SK-N-SH treated with all-trans-retinoic acid at 6 μM for 48 hours (cell line): ENCODE measurements around the gene ADPGK.
"Not testable (repeated sequence)": the region's sequence is repeated elsewhere in the genome, so short reads cannot be mapped to it uniquely, and the experiment has no call there.

Experiments used
- ATAC-seq: fragments of 200-7000 bp; cut with Tn5 transposase; 3 replicates; pipeline ENCODE4 v1.9.1; 2020; ENCODE audit warnings: mild to moderate bottlenecking, moderate library complexity
- ARNTL ChIP-seq: fragments of 450-650 bp; formaldehyde crosslinking; IDR thresholded peaks from 2 replicates; pipeline ENCODE4 v1.5.0; 2020; ENCODE audit warnings: low read depth, mild to moderate bottlenecking, moderate library complexity, borderline replicate concordance
- BACH2 ChIP-seq: fragments of 250-450 bp; sonication (Bioruptor Pico); IDR thresholded peaks from 2 replicates; pipeline ENCODE4 v1.9.0; 2021; ENCODE audit warnings: mild to moderate bottlenecking, borderline replicate concordance
- CSDC2 ChIP-seq: fragments of 250-450 bp; sonication (Bioruptor Pico); IDR thresholded peaks from 2 replicates; pipeline ENCODE4 v1.5.0; 2020; ENCODE audit warnings: mild to moderate bottlenecking, moderate library complexity
- ESRRG ChIP-seq: fragments of 250-450 bp; sonication (Bioruptor Pico); IDR thresholded peaks from 2 replicates; pipeline ENCODE4 v1.6.1; 2021; ENCODE audit warnings: mild to moderate bottlenecking
- ISL1 ChIP-seq: fragments of 250-450 bp; sonication (Bioruptor Pico); IDR thresholded peaks from 2 replicates; pipeline ENCODE4 v2.1.2; 2022; ENCODE audit warnings: mild to moderate bottlenecking, moderate library complexity
- OSR1 ChIP-seq: fragments of 250-450 bp; sonication (Bioruptor Pico); IDR thresholded peaks from 2 replicates; pipeline ENCODE4 v1.8.0; 2022; ENCODE audit warnings: moderate library complexity, mild to moderate bottlenecking, inconsistent platforms
- PPARA ChIP-seq: fragments of 250-450 bp; sonication (Bioruptor Pico); IDR thresholded peaks from 2 replicates; pipeline ENCODE4 v1.5.0; 2020; ENCODE audit warnings: mild to moderate bottlenecking, borderline replicate concordance
- SNAI2 ChIP-seq: fragments of 250-450 bp; sonication (Bioruptor Pico); IDR thresholded peaks from 2 replicates; pipeline ENCODE4 v1.5.0; 2020; ENCODE audit warnings: mild to moderate bottlenecking, moderate library complexity
- TOX ChIP-seq: fragments of 250-450 bp; sonication (Bioruptor Pico); IDR thresholded peaks from 2 replicates; pipeline ENCODE4 v1.8.0; 2021; ENCODE audit warnings: mild to moderate bottlenecking, moderate library complexity, borderline replicate concordance
- ZC3H10 ChIP-seq: fragments of 250-450 bp; sonication (Bioruptor Pico); IDR thresholded peaks from 2 replicates; pipeline ENCODE4 v1.5.1; 2021; ENCODE audit warnings: mild to moderate bottlenecking, moderate library complexity
- ZFP3 ChIP-seq: fragments of 250-450 bp; sonication (Bioruptor Pico); IDR thresholded peaks from 2 replicates; pipeline ENCODE4 v1.5.0; 2020; ENCODE audit warnings: mild to moderate bottlenecking, moderate library complexity
- ZFP30 ChIP-seq: fragments of 450-650 bp; formaldehyde crosslinking; IDR thresholded peaks from 2 replicates; pipeline ENCODE4 v1.5.0; 2022; ENCODE audit warnings: mild to moderate bottlenecking, moderate library complexity
- ZNF565 ChIP-seq: fragments of 450-650 bp; formaldehyde crosslinking; conservative IDR thresholded peaks from 2 replicates; pipeline ENCODE4 v1.5.0; 2020; ENCODE audit warnings: low read depth, mild to moderate bottlenecking, moderate library complexity
- ZNF70 ChIP-seq: fragments of 450-650 bp; formaldehyde crosslinking; IDR thresholded peaks from 2 replicates; pipeline ENCODE4 v1.5.0; 2020; ENCODE audit warnings: mild to moderate bottlenecking, moderate library complexity
- ZNF8 ChIP-seq: fragments of 450-650 bp; formaldehyde crosslinking; IDR thresholded peaks from 2 replicates; pipeline ENCODE4 v1.5.0; 2020; ENCODE audit warnings: mild to moderate bottlenecking, moderate library complexity
- TF ChIP-seq, protein P1 (sequence below): fragments of 250-450 bp; sonication (Bioruptor Pico); IDR thresholded peaks from 2 replicates; pipeline ENCODE4 v1.8.0; 2021; ENCODE audit warnings: low read depth, mild to moderate bottlenecking, moderate library complexity, borderline replicate concordance
- TF ChIP-seq, protein P2 (sequence below): fragments of 250-450 bp; sonication (Bioruptor Pico); IDR thresholded peaks from 2 replicates; pipeline ENCODE4 v1.5.1; 2021; ENCODE audit warnings: mild to moderate bottlenecking, moderate library complexity
- TF ChIP-seq, protein P3 (sequence below): fragments of 250-450 bp; sonication (Bioruptor Pico); IDR thresholded peaks from 2 replicates; pipeline ENCODE4 v1.8.0; 2020; ENCODE audit warnings: mild to moderate bottlenecking, moderate library complexity, borderline replicate concordance
- TF ChIP-seq, protein P4 (sequence below): fragments of 250-450 bp; sonication (Bioruptor Pico); IDR thresholded peaks from 2 replicates; pipeline ENCODE4 v1.5.1; 2020; ENCODE audit warnings: low read depth, mild to moderate bottlenecking, moderate library complexity
- TF ChIP-seq, protein P5 (sequence below): fragments of 250-450 bp; sonication (Bioruptor Pico); IDR thresholded peaks from 2 replicates; pipeline ENCODE4 v1.5.0; 2020; ENCODE audit warnings: mild to moderate bottlenecking, moderate library complexity

The ADPGK gene

DNA sequence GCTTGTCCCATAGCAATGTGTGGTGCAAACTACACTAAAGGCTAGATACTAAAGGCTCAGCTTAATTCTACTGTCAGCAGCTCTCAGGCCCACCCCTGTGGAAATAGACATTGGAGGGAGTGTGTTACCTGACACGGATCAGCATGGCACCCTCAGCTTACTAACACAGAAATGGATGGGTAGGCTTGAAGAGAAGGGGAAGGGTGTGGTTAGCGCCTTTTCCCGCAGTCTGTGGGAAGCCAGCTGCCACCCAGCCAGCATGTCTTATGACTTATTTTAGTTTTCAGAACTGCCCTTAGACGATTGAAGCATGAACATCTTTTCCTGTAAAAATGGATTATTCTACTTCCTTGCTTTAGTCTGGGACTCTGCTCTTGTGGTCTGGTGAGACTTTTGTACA lies 25.8 kb upstream of the ADPGK start:
- ATAC-seq, result no peak
- TF ChIP-seq ZNF8, result no peak
- TF ChIP-seq, protein P1, sequence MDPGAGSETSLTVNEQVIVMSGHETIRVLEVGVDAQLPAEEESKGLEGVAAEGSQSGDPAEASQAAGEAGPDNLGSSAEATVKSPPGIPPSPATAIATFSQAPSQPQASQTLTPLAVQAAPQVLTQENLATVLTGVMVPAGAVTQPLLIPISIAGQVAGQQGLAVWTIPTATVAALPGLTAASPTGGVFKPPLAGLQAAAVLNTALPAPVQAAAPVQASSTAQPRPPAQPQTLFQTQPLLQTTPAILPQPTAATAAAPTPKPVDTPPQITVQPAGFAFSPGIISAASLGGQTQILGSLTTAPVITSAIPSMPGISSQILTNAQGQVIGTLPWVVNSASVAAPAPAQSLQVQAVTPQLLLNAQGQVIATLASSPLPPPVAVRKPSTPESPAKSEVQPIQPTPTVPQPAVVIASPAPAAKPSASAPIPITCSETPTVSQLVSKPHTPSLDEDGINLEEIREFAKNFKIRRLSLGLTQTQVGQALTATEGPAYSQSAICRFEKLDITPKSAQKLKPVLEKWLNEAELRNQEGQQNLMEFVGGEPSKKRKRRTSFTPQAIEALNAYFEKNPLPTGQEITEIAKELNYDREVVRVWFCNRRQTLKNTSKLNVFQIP, result no peak
- TF ChIP-seq CSDC2 (CRISPR knock-in tag), result no peak
- TF ChIP-seq ISL1 (CRISPR knock-in tag), result no peak
- no peak for TF ChIP-seq ESRRG (CRISPR knock-in tag)
- TF ChIP-seq ZFP30, result no peak
- no peak for TF ChIP-seq TOX (CRISPR knock-in tag)
- TF ChIP-seq, protein P2, sequence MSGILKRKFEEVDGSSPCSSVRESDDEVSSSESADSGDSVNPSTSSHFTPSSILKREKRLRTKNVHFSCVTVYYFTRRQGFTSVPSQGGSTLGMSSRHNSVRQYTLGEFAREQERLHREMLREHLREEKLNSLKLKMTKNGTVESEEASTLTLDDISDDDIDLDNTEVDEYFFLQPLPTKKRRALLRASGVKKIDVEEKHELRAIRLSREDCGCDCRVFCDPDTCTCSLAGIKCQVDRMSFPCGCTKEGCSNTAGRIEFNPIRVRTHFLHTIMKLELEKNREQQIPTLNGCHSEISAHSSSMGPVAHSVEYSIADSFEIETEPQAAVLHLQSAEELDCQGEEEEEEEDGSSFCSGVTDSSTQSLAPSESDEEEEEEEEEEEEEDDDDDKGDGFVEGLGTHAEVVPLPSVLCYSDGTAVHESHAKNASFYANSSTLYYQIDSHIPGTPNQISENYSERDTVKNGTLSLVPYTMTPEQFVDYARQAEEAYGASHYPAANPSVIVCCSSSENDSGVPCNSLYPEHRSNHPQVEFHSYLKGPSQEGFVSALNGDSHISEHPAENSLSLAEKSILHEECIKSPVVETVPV, result no peak
- TF ChIP-seq, protein P3, sequence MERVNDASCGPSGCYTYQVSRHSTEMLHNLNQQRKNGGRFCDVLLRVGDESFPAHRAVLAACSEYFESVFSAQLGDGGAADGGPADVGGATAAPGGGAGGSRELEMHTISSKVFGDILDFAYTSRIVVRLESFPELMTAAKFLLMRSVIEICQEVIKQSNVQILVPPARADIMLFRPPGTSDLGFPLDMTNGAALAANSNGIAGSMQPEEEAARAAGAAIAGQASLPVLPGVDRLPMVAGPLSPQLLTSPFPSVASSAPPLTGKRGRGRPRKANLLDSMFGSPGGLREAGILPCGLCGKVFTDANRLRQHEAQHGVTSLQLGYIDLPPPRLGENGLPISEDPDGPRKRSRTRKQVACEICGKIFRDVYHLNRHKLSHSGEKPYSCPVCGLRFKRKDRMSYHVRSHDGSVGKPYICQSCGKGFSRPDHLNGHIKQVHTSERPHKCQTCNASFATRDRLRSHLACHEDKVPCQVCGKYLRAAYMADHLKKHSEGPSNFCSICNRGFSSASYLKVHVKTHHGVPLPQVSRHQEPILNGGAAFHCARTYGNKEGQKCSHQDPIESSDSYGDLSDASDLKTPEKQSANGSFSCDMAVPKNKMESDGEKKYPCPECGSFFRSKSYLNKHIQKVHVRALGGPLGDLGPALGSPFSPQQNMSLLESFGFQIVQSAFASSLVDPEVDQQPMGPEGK (CRISPR knock-in tag), result no peak
- TF ChIP-seq ARNTL (CRISPR knock-in tag), result no peak

DNA sequence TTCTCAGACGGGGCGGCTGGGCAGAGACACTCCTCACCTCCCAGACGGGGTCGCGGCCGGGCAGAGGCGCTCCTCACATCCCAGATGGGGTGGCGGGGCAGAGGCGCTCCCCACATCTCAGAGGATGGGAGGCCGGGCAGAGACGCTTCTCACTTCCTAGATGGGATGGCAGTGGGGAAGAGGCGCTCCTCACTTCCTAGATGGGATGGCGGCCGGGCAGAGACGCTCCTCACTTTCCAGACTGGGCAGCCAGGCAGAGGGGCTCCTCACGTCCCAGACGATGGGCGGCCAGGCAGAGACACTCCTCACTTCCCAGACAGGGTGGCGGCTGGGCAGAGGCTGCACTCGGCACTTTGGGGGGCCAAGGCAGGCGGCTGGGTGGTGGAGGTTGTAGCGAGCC lies 23.8 kb upstream of the ADPGK start:
- not testable (repeated sequence) for ATAC-seq

DNA sequence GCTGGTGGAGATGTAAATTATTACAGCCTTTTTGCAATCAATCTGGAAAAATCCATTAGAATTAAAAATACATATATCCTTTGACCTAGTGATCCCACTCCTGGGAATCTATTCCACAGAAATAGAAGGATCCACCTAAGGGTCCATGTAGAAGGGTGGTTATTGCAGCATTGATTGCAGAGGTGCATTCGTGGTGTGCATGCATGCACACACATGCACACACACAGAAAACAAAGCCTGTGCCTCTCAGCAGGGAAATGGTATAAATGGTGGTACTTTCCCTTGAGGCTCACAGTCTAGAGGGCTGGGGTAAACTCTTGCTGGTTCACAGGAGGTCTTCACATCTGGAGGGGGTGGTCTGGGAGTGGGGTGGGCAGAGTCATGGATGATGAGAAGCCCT lies 19.4 kb upstream of the ADPGK start:
- TF ChIP-seq, protein P4, sequence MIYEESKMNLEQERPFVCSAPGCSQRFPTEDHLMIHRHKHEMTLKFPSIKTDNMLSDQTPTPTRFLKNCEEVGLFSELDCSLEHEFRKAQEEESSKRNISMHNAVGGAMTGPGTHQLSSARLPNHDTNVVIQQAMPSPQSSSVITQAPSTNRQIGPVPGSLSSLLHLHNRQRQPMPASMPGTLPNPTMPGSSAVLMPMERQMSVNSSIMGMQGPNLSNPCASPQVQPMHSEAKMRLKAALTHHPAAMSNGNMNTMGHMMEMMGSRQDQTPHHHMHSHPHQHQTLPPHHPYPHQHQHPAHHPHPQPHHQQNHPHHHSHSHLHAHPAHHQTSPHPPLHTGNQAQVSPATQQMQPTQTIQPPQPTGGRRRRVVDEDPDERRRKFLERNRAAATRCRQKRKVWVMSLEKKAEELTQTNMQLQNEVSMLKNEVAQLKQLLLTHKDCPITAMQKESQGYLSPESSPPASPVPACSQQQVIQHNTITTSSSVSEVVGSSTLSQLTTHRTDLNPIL (CRISPR knock-in tag), result no peak
- TF ChIP-seq ZNF70 (CRISPR knock-in tag) (no peak), BACH2 (CRISPR knock-in tag) (no peak), ZC3H10 (CRISPR knock-in tag) (no peak), TOX (CRISPR knock-in tag) (no peak), OSR1 (no peak), PPARA (CRISPR knock-in tag) (no peak), SNAI2 (CRISPR knock-in tag) (no peak), ZNF565 (CRISPR knock-in tag) (no peak), ZNF8 (no peak), ZFP3 (CRISPR knock-in tag) (no peak), ARNTL (CRISPR knock-in tag) (no peak)
- TF ChIP-seq, protein P1, result no peak
- TF ChIP-seq, protein P2, result no peak
- TF ChIP-seq, protein P5, sequence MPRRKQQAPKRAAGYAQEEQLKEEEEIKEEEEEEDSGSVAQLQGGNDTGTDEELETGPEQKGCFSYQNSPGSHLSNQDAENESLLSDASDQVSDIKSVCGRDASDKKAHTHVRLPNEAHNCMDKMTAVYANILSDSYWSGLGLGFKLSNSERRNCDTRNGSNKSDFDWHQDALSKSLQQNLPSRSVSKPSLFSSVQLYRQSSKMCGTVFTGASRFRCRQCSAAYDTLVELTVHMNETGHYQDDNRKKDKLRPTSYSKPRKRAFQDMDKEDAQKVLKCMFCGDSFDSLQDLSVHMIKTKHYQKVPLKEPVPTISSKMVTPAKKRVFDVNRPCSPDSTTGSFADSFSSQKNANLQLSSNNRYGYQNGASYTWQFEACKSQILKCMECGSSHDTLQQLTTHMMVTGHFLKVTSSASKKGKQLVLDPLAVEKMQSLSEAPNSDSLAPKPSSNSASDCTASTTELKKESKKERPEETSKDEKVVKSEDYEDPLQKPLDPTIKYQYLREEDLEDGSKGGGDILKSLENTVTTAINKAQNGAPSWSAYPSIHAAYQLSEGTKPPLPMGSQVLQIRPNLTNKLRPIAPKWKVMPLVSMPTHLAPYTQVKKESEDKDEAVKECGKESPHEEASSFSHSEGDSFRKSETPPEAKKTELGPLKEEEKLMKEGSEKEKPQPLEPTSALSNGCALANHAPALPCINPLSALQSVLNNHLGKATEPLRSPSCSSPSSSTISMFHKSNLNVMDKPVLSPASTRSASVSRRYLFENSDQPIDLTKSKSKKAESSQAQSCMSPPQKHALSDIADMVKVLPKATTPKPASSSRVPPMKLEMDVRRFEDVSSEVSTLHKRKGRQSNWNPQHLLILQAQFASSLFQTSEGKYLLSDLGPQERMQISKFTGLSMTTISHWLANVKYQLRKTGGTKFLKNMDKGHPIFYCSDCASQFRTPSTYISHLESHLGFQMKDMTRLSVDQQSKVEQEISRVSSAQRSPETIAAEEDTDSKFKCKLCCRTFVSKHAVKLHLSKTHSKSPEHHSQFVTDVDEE (CRISPR knock-in tag), result no peak
- TF ChIP-seq, all 23 proteins: peak for 0
- ATAC-seq, result no peak
